Hepatocyte (in vitro differentiated cells): ENCODE results near the gene ZNF804B.

ENCODE experiments used
- EZH2 ChIP-seq: fragments of 200-600 bp; sonication (generic); IDR thresholded peaks from 2 replicates; pipeline ENCODE4 v1.6.1; 2016; ENCODE audit warnings: antibody characterized with exemption, mild to moderate bottlenecking, borderline replicate concordance
- TF ChIP-seq, protein P1 (sequence below): fragments of 200-600 bp; sonication (generic); IDR thresholded peaks from 2 replicates; pipeline ENCODE4 v1.5.1; 2016; ENCODE audit warnings: antibody characterized with exemption, mild to moderate bottlenecking; ENCODE audit not compliant: poor library complexity

DNA sequence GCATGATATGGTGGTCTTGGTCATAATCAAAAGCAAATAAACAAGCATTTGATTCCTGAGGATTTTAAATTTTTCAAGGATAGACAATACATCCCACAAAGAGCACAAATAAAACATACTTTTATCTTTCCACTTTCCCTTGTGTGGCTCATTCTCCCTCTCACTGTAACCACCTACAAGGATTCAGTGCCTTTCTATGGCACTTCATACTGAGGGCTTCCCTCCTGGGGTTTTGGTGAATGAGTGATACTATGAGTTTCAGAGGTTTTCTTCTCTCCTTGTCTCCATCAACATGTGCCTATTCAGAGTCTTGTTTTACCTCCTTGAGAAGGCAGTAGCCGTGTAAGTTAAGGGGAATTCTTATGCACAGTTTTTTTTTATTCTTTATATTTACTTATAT lies 332.1 kb downstream of the ZNF804B start:
- TF ChIP-seq, protein P1, sequence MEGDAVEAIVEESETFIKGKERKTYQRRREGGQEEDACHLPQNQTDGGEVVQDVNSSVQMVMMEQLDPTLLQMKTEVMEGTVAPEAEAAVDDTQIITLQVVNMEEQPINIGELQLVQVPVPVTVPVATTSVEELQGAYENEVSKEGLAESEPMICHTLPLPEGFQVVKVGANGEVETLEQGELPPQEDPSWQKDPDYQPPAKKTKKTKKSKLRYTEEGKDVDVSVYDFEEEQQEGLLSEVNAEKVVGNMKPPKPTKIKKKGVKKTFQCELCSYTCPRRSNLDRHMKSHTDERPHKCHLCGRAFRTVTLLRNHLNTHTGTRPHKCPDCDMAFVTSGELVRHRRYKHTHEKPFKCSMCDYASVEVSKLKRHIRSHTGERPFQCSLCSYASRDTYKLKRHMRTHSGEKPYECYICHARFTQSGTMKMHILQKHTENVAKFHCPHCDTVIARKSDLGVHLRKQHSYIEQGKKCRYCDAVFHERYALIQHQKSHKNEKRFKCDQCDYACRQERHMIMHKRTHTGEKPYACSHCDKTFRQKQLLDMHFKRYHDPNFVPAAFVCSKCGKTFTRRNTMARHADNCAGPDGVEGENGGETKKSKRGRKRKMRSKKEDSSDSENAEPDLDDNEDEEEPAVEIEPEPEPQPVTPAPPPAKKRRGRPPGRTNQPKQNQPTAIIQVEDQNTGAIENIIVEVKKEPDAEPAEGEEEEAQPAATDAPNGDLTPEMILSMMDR: no peak
- no peak for TF ChIP-seq EZH2
